Left renal pelvis (tissue), 4 donors: ENCODE results near the gene DPRX. TPM values are rescaled to one million over a fixed set of nuclear protein-coding genes. Genes with fewer than 3 reads are reported as not detected.
"Not testable (repeated sequence)": the region's sequence is repeated elsewhere in the genome, so short reads cannot be mapped to it uniquely, and the experiment has no call there.

Experiments used
- DNase-seq, 4 donors: peaks; one replicate each; pipeline ENCODE4 v3.0.0-alpha.2; 2013; ENCODE audit warnings: low read depth in 4 of 4, low spot score in 3 of 4
- polyA plus RNA-seq, 4 donors: library from polyadenylated mRNA; unstranded; fragments of 120-200 nt; gene quantifications; one replicate each; pipeline ENCODE4 v1.2.1, GENCODE V29; 2013; ENCODE audit not compliant: insufficient read length in 4 of 4

Gene DPRX
- polyA plus RNA-seq, 4 donors: not detected

DNA sequence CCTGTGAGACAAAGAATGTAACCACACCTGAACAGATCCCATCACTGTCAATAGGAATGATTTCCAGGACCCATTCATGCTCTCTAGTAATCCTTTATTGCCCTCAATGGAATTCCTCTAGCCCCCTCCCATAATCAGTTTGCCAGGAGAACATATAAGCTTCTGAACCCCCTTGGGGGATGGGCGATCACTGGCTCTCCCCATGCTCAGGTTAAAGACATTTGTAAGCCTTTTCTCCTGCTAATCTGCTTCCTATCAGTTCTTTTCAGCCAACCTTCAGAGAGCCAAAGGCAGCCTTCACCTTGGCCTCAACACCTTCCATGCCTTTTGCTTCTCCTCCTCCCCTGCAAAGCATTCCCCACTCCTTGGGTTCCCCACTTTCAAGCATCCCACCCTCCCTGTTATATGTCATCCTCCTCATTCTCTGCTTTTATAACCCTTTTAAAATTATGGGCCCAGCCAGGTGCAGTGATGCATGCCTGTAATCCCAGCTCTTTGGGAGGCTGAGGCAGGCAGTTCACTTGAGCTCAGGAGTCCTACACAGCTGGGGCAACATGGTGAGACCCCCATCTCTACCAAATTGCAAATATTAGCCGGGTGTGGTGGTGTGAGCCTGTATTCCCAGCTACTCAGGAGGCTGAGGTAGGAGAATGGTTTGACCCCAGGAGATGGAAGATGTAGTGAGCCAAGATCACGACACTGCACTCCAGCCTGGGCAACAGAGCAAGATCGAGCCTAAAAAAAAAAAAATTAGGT, 12.4 kb downstream of the DPRX start:
- no peak for DNase-seq

DNA sequence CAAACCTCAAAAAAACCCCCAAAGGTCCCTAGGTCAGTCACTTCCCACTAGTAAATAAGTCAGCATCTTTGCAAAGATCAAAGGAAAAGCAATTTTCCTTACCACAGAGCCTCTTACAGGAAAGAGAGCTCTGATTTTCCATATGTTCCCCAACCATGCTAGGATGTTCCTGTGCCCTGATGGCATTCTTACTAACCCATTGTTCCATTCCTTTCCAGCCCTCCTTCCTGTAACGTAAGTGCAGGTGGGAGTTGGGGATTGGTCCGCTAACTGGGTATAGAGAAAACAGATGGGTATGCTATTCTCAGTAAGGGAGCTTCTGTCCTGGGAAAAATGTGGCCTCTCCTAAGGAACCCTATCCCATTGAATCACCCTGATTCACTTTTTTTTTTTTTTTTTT, 14.3 kb downstream of the DPRX start:
- DNase-seq: no peak

DNA sequence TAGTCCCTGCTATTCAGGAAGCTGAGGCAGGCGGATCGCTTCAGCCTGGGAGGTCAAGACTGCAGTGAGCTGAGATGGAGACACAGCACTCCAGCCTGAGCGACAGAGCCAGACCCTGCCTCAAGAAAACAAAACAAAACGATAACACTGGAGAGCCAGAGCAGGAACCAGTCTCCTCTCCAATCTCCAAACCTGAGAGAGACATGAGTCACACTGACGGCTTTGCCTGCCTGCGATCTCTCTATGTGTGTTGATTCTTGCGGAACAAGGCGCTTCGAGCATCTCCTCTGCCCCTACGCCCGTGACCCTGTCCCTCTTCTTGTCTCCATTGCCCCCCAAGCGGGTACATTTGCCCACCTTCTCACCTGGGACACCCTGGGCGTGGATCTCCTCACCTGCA, 15.6 kb downstream of the DPRX start:
- no peak for DNase-seq

DNA sequence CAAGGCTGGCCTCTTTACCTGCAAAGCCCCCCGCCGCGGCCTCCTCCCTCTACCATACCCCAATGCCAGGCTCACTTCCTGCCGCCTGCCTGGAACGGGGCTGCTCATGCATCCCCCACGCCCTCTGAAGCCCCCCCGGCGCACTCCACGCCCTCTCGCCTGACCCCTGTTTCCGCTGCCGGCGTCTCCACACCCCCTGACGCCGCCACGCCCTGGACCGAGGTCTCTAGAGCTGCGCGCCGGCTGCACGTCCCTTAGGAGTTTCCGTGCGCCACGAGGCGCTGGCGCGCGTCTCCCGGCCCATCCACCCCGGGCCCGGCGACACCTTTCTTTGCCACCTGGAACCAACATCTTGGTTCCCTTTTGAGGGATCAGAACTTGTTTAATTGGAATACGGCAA, 16.0 kb downstream of the DPRX start:
- DNase-seq: no peak

DNA sequence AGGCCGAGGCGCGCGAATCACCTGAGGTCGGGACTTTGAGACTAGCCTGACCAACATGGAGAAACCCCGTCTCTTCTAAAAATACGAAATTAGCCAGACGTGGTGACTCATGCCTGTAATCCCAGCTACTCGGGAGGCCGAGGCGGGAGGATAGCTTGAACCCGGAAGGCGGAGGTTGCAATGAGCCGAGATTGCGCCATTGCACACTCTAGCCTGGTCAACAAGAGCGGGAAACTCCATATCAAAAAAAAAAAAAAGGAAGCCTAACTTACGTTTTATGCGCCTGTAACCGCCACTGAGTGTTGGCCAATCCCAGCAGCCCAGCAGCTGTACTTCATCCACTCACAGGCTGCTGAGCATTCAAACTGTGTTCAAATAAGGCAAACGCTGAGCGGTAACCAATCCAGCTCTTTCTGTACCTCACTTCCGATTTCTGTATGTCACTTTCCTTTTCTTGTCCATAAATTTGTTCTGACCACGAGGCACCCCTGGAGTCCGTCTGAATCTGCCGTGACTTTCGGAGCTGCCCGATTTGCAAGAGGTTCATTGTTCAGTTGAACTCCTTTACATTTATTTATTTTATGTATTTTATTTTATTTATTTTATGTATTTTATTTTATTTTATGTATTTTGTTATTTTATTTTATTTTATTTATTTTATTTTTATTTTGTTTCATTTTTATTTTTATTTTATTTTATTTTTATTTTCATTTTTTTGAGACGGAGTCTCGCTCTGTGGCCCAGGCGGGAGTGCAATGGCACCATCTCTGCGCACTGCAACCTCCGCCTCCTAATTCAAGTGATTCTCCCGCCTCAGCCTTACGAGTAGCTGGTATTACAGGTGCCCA, 18.2 kb downstream of the DPRX start:
- DNase-seq: no peak

DNA sequence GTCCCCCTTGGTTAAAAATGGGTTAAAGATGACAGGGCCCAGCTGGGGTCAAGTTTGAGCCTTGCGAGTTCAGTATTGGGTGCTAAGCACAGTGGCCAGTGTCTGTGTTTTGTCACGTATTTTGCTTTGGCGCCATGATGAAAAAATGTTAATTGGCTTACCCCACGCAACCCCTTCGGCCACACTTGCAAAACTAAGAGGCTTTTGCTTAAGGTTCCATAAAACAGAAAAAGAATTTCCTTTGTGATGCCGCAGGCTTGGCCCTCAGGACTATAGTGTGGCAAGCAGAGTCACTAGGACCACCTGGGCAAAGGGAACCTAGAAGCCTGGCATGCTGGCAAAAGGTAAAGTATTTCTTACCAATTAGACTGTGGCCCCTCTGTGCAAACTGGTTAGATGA, 20.7 kb downstream of the DPRX start:
- no peak for DNase-seq

DNA sequence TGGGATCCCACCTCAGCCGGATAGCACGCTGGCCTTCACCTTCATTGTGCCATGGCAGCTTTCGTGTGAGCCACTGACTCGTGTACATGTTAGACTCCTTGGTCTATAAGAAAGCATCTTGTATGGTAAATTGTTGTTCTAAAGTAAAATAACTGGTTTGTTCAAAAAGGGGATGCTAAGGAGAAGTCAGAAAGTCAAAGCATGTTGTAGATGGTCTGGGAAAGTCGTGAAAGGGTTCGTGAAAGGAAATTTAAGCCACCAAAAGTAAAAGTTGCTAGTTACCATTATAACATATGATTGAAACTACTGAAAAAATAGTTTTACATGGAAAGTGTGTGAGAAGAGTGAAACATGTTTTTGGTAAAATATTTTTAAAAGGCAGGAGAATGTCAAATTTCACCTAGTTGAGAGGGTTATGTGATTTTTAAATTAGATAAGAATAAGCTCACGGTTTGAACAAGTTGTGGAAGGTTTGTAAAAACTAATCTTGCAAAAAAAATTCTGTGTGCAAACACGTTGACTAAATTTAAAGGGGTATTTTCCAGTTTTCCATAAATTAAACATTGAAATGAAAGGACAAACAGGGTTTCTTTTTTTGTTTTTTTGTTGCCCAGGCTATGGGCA, 23.4 kb downstream of the DPRX start:
- no peak for DNase-seq

DNA sequence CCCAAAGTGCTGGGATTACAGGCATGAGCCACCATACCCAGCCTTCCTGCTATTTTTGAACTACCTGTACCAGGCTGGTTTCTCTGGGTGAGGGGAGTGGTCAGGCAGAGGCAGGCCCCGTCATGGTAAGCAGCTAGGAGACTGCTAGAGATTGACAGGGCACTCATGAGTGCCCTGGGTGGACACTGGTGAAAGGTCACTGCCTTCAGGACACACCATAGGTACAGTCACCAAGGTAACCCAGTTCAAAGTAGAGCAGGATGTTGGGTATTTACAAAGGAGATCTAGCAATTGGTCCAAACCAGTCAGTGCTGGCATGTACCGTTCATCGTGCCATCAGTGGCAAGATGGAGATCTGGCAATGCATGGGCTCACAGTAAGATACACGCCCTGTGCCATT, 25.5 kb downstream of the DPRX start:
- no peak for DNase-seq

DNA sequence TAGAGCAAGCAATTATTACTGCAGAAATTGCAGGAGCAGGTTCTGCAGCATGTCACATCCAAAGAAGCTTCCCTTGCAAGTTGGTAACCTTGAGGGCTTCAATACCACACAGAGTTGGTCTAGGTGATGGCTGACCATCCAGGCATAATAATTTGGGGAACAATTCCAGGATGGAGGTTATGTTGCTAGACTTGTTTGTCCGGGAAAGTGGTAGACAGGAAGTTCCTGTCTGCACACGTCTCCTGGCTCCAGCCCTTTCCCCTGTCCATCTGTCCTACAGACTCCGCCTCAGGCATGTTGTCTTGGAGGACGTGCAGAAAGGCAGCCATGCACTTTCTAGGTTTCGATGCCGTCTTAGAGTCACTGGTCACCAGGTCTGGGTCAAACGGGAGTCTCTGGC, 26.0 kb downstream of the DPRX start:
- DNase-seq: no peak

DNA sequence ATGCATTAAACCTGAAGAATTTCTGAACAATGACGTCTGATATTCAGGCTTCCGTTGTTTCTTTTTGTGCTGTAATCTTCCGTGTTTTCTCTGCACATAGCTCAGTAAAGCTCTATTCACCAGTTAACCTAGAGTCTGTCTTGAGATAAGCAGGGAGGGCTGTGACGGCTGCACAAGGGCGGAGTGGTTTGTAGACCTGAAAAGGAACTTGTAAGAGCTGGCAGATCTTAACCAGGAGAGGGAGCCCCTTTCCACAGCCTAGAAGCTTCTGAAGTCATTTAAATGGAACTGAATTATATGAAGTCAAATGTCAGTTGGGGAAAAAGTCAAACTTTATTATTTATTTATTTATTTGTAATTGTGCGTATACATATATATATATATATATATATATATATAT, 27.5 kb downstream of the DPRX start:
- peak in 3 of 4 donors; percentile 5 to 32 (median 10) for DNase-seq

DNA sequence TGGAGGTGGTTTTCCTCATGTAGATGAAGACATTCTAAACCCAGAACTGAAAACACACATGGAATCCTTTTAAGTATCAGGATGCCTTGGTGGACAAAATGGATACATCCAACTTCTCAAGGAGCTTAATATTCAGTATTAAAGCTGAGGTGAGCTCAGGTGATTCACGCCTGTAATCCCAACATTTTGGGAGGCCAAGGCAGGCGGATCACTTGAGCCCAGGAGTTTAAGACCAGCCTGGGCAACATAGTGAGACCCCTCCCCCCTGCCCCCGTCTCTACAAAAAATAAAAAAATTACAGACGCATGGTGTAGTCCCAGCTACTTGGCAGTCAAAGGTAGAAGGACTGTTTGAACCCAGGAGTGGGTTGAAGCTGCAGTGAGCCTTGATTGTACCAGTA, 28.8 kb downstream of the DPRX start:
- no peak for DNase-seq

DNA sequence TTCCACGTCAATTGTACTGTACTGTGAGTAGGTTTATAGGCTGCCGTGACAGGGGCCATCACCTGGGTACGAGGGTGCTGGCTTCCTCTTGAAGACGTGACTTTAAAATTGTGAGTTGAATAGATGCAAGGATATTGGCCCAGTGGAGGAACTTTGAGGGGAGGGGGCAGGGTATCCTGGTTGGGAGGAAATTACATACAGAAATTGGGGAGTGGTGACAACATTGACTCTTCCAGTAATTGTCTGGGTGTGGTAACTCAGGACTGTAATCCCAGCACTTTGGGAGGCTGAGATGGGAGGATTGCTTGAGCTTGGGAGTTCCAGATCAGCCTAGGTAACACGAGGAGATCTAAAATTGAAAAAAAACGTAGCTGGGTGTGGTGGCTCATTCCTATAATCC, 30.4 kb downstream of the DPRX start:
- DNase-seq: no peak

DNA sequence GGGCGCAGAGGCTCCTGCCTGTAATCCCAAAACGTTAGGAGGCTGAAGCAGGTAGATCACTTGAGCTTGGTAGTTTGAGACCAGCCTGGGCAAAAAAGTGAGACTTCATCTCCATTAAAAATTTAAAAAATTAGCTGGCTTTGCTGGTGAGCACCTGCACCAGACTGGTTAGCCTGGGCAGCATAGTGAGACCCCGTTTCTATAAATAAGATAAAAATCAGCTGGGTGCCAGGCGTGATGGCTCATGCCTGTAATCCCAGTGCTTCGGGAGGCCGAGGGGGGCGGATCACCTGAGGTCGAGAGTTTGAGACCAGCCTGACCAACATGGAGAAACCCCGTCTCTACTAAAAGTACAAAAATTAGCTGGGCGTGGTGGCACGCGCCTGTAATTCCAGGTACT, 32.4 kb downstream of the DPRX start:
- DNase-seq: no peak

DNA sequence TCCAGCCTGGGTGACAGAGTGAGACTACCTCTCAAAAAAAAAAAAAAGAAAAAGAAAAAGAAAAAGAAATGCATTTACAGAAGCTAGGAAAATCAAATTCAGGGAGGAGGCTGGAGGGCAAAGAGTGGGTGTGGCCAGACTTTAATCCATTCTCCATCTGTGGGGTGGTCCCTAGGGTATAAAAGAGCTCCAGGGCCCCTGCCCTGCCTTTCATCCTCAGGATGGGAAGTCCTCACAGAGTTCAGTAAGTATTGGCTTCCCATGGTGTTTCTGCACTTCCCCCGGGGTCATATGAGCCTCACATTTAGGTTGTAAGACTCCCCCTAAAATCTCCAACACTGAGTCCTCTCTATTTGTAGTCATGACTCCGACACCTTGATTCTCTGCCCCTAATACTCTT, 33.0 kb downstream of the DPRX start:
- DNase-seq: no peak

DNA sequence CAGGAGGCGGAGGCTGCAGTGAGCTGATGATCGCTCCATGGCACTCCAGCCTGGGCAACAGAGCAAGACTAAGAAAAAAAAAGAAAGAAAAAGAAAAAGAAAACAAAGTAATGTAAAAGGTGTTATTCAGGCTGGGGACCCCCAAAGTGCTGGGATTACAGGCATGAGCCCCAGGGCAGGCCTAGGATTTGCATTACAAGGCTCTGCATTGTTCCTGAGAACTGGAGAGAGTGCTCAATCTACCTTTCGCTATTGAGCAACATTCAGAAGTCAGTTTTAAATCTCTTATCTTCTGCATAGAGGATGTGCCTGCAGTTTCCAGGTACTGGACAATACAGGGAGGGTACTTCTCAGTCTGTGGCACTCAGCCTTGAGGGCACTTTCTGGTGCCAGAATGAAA, 34.5 kb downstream of the DPRX start:
- DNase-seq: not testable (repeated sequence)

DNA sequence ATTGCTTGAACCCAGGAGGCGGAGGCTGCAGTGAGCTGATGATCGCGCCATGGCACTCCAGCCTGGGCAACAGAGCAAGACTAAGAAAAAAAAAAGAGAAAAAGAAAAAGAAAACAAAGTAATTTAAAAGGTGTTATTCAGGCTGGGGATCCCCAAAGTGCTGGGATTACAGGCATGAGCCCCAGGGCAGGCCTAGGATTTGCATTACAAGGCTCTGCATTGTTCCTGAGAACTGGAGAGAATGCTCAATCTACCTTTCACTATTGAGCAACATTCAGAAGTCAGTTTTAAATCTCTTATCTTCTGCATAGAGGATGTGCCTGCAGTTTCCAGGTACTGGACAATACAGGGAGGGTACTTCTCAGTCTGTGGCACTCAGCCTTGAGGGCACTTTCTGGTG, 37.0 kb downstream of the DPRX start:
- DNase-seq: not testable (repeated sequence)

DNA sequence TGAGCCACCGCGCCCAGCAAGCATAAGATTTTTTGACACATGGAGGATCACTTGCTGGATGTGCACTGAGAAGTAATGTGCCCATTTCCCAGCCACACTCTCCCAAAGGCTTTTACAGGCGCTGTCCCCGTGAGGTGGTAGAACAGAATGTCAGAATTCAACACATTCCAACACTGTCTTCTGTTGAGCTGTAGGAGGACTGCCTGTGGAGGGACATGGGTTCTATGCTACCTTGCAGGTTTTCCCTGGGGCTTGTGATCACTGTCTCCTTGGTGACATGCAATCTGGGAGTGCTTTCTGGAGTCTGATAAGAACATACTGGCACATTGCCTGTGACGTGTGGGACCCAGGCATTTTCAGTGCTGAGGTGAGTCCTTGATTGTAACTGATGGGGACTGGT, 38.5 kb downstream of the DPRX start:
- no peak for DNase-seq

DNA sequence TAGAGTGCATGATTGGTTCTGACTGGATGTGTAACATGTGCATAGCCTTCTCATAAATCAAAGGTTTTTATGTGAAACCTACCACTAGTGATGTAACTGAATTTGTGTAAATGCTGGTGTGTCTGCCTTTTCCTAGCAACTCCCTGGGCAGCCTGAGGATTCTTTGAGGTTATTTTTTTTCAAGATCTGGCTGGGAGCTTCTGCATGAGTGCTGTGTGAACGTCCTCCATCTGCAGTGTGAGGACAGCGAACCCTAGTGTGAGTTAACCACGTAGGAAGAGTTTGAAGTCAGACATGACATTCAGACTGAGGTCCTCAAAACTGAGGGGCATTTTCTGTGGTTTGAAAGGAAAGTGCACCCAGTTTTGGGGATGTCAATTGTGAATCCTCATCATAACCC, 39.9 kb downstream of the DPRX start:
- DNase-seq: no peak
